GM21619 (cell line): ENCODE results near the gene CYP4B1.
"Not testable (repeated sequence)": the region's sequence is repeated elsewhere in the genome, so short reads cannot be mapped to it uniquely, and the experiment has no call there.

Experiments
- ATAC-seq: cut with Tn5 transposase; IDR thresholded peaks from one replicate; pipeline ENCODE4 v1.9.1; 2021; ENCODE audit not compliant: unreplicated experiment

Gene CYP4B1

GRCh38 chr1:46813858-46814396 is 15.1 kb downstream of the CYP4B1 start:
- ATAC-seq = no peak

GRCh38 chr1:46815133-46815532 is 16.3 kb downstream of the CYP4B1 start:
- ATAC-seq = no peak

- no peak for ATAC-seq
These were observed 18.1 kb downstream of the CYP4B1 start for GRCh38 chr1:46816930-46817329.

- no peak for ATAC-seq
These were observed 19.0 kb downstream of the CYP4B1 start for GRCh38 chr1:46817814-46818213.

GRCh38 chr1:46818591-46818990 is 19.7 kb downstream of the CYP4B1 start:
- no peak for ATAC-seq

- no peak for ATAC-seq
These were observed 20.5 kb downstream of the CYP4B1 start for GRCh38 chr1:46819335-46819734.

- ATAC-seq = no peak
These were observed 21.2 kb downstream of the CYP4B1 start for GRCh38 chr1:46820076-46820475.

GRCh38 chr1:46820560-46821060 is 21.8 kb downstream of the CYP4B1 start:
- ATAC-seq = no peak

- no peak for ATAC-seq
These were observed 23.5 kb downstream of the CYP4B1 start for GRCh38 chr1:46822248-46822826.

- no peak for ATAC-seq
These were observed 24.3 kb downstream of the CYP4B1 start for GRCh38 chr1:46823151-46823550.

GRCh38 chr1:46826892-46827291 is 28.0 kb downstream of the CYP4B1 start:
- ATAC-seq = not testable (repeated sequence)

GRCh38 chr1:46830665-46831322 is 31.9 kb downstream of the CYP4B1 start:
- no peak for ATAC-seq

- ATAC-seq = not testable (repeated sequence)
These were observed 36.6 kb downstream of the CYP4B1 start for GRCh38 chr1:46835469-46835868.

- not testable (repeated sequence) for ATAC-seq
These were observed 47.5 kb downstream of the CYP4B1 start for GRCh38 chr1:46846386-46846785.

- ATAC-seq = not testable (repeated sequence)
These were observed 58.8 kb downstream of the CYP4B1 start for GRCh38 chr1:46857660-46858065.

GRCh38 chr1:46862348-46862747 is 63.5 kb downstream of the CYP4B1 start:
- no peak for ATAC-seq
